Measurements from ENCODE around the gene STRBP. TPM values are rescaled to one million over a fixed set of nuclear protein-coding genes. Genes with fewer than 3 reads are reported as not detected.

Gene STRBP
- total RNA-seq, 2 experiments from 2014 or later = 40.7 to 43.2 TPM

DNA sequence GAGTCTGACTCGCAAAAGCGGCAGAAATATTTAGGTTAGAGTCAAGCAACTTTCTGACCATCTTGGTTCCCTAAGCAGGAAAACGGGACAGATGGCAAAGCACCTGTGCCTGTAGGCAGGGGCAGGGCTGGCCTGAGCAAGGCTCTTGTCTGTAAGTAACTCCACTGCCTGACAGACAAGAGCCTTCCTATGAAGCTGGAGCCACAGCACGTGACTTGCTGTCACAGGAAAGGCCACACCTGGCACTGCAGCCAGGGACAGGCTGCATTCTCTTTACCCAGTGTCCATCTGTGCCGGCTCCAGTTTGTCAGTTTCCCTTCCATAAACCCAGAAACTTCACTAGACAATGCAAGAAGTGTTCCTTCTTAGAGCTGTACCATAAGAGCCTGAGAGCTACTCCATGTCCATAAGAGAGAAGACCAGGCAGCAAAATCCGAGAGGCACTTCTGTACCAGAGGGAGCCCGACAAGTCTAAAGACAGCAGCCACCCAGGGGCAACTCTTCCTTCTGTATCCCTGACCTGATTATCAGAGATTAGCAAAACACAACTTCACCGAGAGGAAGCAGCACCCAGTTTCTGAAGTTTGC lies 156.9 kb downstream of the STRBP start:
- Mint-ChIP-seq H3K27ac (peak overlapping the region; percentile 58), H3K4me3 (no peak overlapping the region), H3K9me3 (no peaks in the 10 kb centered on the region), H3K36me3 (ENCODE audit: low read depth) (no peaks in the 10 kb centered on the region), H3K27me3 (no peaks in the 10 kb centered on the region), H3K4me1 (ENCODE audit: low read depth) (peaks cover 10% of the 10 kb centered on the region)
- CTCF ChIA-PET = interaction anchor here (1.4 kb wide), 1 partner anchor 238 kb away, joined by 5 read pairs; no protein-coding TSS in a partner anchor
- DNase-seq (no peak), ATAC-seq (no peak)
- intact Hi-C loops (cut with micrococcal nuclease) = no loop called here
- POLR2A ChIA-PET = interaction anchor here (1.3 kb wide), 1 partner anchor 12 kb away, joined by 4 read pairs; no protein-coding TSS in a partner anchor
- TF ChIP-seq, protein P1, sequence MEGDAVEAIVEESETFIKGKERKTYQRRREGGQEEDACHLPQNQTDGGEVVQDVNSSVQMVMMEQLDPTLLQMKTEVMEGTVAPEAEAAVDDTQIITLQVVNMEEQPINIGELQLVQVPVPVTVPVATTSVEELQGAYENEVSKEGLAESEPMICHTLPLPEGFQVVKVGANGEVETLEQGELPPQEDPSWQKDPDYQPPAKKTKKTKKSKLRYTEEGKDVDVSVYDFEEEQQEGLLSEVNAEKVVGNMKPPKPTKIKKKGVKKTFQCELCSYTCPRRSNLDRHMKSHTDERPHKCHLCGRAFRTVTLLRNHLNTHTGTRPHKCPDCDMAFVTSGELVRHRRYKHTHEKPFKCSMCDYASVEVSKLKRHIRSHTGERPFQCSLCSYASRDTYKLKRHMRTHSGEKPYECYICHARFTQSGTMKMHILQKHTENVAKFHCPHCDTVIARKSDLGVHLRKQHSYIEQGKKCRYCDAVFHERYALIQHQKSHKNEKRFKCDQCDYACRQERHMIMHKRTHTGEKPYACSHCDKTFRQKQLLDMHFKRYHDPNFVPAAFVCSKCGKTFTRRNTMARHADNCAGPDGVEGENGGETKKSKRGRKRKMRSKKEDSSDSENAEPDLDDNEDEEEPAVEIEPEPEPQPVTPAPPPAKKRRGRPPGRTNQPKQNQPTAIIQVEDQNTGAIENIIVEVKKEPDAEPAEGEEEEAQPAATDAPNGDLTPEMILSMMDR (IDR thresholded peaks at IDR 0.05) = no peak

GRCh38 chr9:123109540-123110279 lies 158.7 kb downstream of the STRBP start:
- Mint-ChIP-seq H3K9me3 (no peaks in the 10 kb centered on the region), H3K27me3 (no peaks in the 10 kb centered on the region), H3K4me3 (no peak overlapping the region), H3K27ac (peak overlapping the region; percentile 25), H3K4me1 (ENCODE audit: low read depth) (peaks cover 10% of the 10 kb centered on the region), H3K36me3 (ENCODE audit: low read depth) (no peaks in the 10 kb centered on the region)
- ChIA-PET CTCF (interaction anchor here (1.4 kb wide), 1 partner anchor 240 kb away, joined by 5 read pairs; no protein-coding TSS in a partner anchor), POLR2A (no interaction called here)
- no peak for ATAC-seq
- no peak for DNase-seq
- intact Hi-C loops (cut with micrococcal nuclease) = no loop called here
- TF ChIP-seq, protein P1 (IDR thresholded peaks at IDR 0.05) = no peak

DNA sequence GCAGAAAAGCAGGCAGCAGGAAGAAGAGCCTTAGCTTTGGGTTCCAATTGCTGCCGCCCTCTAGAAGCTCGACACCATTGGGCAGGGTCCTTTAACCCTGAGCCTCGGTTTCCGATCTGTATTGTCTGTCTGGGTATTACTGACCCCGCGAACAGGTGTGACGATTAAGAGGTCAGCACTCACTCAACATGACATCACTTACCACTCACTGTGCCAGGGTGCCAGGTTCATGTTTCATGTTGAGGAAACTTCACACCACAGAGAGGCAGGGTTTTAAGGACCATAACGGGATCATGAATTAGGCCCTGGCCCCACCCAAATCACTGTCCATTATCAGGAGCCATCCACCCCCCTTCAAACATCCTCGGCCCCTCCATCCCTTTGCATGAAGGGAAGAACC lies 159.4 kb downstream of the STRBP start:
- POLR2A ChIA-PET = no interaction called here
- TF ChIP-seq, protein P1 (IDR thresholded peaks at IDR 0.05) = no peak
- no peaks in the 10 kb centered on the region for H3K36me3 Mint-ChIP-seq (ENCODE audit: low read depth)
- peak overlapping the region; percentile 25 for H3K27ac Mint-ChIP-seq
- ATAC-seq (no peak), DNase-seq (no peak)
- H3K4me1 Mint-ChIP-seq (ENCODE audit: low read depth) = peaks cover 10% of the 10 kb centered on the region
- no peak overlapping the region for H3K4me3 Mint-ChIP-seq
- no peaks in the 10 kb centered on the region for H3K9me3 Mint-ChIP-seq
- H3K27me3 Mint-ChIP-seq = no peaks in the 10 kb centered on the region
- intact Hi-C loops (cut with micrococcal nuclease) = no loop called here
- CTCF ChIA-PET = no interaction called here

GRCh38 chr9:123107639-123108285 lies 160.6 kb downstream of the STRBP start:
- intact Hi-C loops (cut with micrococcal nuclease) = no loop called here
- H3K36me3 Mint-ChIP-seq (ENCODE audit: low read depth) = no peaks in the 10 kb centered on the region
- no peak overlapping the region for H3K27ac Mint-ChIP-seq
- no peak overlapping the region for H3K4me3 Mint-ChIP-seq
- no peaks in the 10 kb centered on the region for H3K9me3 Mint-ChIP-seq
- ATAC-seq = no peak
- CTCF ChIA-PET = interaction anchor here (1.6 to 2.2 kb wide), 2 partner anchors 117 to 242 kb away, joined by 5 to 10 read pairs; no protein-coding TSS in a partner anchor
- no peak for DNase-seq
- POLR2A ChIA-PET = interaction anchor here (1.0 kb wide), 1 partner anchor 8 kb away, joined by 3 read pairs; no protein-coding TSS in a partner anchor
- TF ChIP-seq, protein P1 (IDR thresholded peaks at IDR 0.05) = no peak
- no peaks in the 10 kb centered on the region for H3K27me3 Mint-ChIP-seq
- peaks cover 10% of the 10 kb centered on the region for H3K4me1 Mint-ChIP-seq (ENCODE audit: low read depth)
